PC-3 (cell line): ENCODE results near the gene SEC22C.
A peak's percentile ranks its signal among the peaks of the same experiment; 100 is the strongest.

Experiments used
- CTCF ChIP-seq: fragments of 300-600 bp; sonication (generic); conservative IDR thresholded peaks from 2 replicates; pipeline ENCODE4 v1.5.1; 2017; ENCODE audit warnings: antibody characterized with exemption, low read depth, mild to moderate bottlenecking, low read length
- EZH2phosphoT487 ChIP-seq: fragments of 300-600 bp; sonication (generic); IDR thresholded peaks from 2 replicates; pipeline ENCODE4 v1.6.1; 2018; ENCODE audit warnings: mild to moderate bottlenecking, antibody characterized with exemption, low read length, borderline replicate concordance

GRCh38 chr3:42539871-42540714 lies 41.7 kb downstream of the SEC22C start:
- peak; percentile 92 for TF ChIP-seq CTCF
- TF ChIP-seq EZH2phosphoT487 = no peak
